ENCODE measurements around the gene MICAL3. TPM values are rescaled to one million over a fixed set of nuclear protein-coding genes. Genes with fewer than 3 reads are reported as not detected.
"Not testable (repeated sequence)": the region's sequence is repeated elsewhere in the genome, so short reads cannot be mapped to it uniquely, and the experiment has no call there.

MICAL3 gene
- total and polyA plus RNA-seq, 9 donors: 17.5 to 106 (median 81.3) TPM

DNA sequence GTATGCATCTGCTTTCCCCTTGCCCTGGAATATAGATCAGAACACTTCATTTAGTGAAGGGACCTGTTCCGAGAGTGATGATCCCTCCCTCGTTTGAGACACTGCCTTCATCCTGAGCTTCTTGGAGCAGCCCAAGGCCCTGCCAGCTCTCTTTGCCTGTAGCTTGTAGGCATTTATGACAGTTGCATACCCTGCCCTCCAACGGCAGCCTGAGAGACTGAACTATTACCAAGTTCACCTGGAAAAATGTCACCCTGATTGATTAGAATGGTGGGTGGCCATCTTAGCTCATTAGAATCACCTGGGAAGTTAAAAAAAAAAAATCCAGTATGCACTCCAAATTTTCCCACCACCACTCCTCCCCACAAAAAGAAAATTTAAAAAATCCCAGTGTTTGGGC is 1.5 kb downstream of the MICAL3 start:
- Histone ChIP-seq H3K36me3 (no peaks in the 10 kb centered on the region), H3K27me3 (no peaks in the 10 kb centered on the region), H3K4me1 (ENCODE audit: insufficient read depth) (peaks cover 6% of the 10 kb centered on the region), H3K4me3 (no peak overlapping the region), H3K9me3 (no peaks in the 10 kb centered on the region), H3K27ac (no peak overlapping the region)
- TF ChIP-seq EP300 (IDR thresholded peaks at IDR 0.05) (no peak), POLR2A (IDR thresholded peaks at IDR 0.05) (no peak)
- TF ChIP-seq, protein P1, sequence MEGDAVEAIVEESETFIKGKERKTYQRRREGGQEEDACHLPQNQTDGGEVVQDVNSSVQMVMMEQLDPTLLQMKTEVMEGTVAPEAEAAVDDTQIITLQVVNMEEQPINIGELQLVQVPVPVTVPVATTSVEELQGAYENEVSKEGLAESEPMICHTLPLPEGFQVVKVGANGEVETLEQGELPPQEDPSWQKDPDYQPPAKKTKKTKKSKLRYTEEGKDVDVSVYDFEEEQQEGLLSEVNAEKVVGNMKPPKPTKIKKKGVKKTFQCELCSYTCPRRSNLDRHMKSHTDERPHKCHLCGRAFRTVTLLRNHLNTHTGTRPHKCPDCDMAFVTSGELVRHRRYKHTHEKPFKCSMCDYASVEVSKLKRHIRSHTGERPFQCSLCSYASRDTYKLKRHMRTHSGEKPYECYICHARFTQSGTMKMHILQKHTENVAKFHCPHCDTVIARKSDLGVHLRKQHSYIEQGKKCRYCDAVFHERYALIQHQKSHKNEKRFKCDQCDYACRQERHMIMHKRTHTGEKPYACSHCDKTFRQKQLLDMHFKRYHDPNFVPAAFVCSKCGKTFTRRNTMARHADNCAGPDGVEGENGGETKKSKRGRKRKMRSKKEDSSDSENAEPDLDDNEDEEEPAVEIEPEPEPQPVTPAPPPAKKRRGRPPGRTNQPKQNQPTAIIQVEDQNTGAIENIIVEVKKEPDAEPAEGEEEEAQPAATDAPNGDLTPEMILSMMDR (IDR thresholded peaks at IDR 0.05): no peak
- 57 to 72% (median 60%) methylated on average over 3 of the region's 3 CpGs for WGBS, 3 donors
- intact Hi-C loops (cut with DNase I): loop anchor here in 3 of 4 donors (5.0 to 10.0 kb wide), 4 partner anchors 52 to 461 kb away; partner anchors contain the start of genes PEX26 (in 3 of the 3) and SLC25A18 (in 1 of the 3)
- DNase-seq: no peak

DNA sequence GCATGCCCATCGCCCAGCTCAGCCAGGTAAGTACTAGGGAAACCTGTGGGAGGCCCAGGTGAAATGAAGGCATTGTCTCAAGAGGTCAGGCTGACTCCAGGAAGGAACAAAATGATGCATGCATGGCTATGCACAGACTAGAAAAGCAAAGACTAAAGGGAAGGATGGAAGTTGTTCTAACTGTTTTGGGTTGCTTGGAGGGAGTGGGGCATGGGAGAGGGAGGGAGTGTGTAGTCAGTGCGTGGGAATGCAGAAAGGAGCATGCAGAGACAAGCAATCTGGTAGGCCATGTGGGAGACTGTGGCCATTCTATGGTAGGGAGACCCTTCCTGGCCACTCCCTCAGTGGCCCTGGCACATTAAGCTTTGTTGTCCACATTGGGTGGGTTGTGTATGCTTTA is 2.9 kb downstream of the MICAL3 start:
- no peaks in the 10 kb centered on the region for H3K27me3 ChIP-seq
- no peak overlapping the region for H3K27ac ChIP-seq
- H3K36me3 ChIP-seq: no peaks in the 10 kb centered on the region
- no peaks in the 10 kb centered on the region for H3K9me3 ChIP-seq
- WGBS, 3 donors: 79 to 85% (median 85%) methylated on average over 2 of the region's 2 CpGs
- H3K4me1 ChIP-seq (ENCODE audit: insufficient read depth): peaks cover 6% of the 10 kb centered on the region
- intact Hi-C loops (cut with DNase I): loop anchor here in 3 of 4 donors (5.0 to 10.0 kb wide), 4 partner anchors 53 to 459 kb away; partner anchors contain the start of genes PEX26 (in 3 of the 3) and SLC25A18 (in 1 of the 3)
- TF ChIP-seq EP300 (IDR thresholded peaks at IDR 0.05) (no peak), POLR2A (IDR thresholded peaks at IDR 0.05) (no peak)
- TF ChIP-seq, protein P1 (IDR thresholded peaks at IDR 0.05): no peak
- no peak for DNase-seq
- H3K4me3 ChIP-seq: no peak overlapping the region

DNA sequence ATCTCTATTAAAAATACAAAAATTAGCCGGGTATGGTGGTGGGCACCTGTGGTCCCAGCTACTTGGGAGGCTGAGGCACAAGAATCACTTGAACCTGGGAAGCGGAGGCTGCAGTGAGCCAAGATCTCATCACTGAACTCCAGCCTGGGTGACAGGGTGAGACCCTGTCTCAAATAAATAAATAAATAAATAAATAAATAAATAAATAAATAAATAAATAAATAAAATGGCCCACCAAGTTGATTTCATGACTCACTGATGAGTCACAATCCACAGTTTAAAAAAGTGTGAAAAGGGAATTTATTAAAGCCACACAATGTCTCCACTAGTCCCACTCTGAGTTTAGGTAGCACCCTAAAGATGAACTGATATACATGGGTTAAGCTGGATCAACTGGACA is 3.6 kb downstream of the MICAL3 start:
- H3K27me3 ChIP-seq; H3K36me3 ChIP-seq; H3K9me3 ChIP-seq; DNase-seq; H3K27ac ChIP-seq; H3K4me3 ChIP-seq; H3K4me1 ChIP-seq (ENCODE audit: insufficient read depth): not testable (repeated sequence)
- WGBS, 3 donors: 98 to 100% (median 99%) methylated on average over 2 of the region's 2 CpGs
- intact Hi-C loops (cut with DNase I): loop anchor here in 3 of 4 donors (5.0 to 10.0 kb wide), 4 partner anchors 54 to 458 kb away; partner anchors contain the start of genes PEX26 (in 3 of the 3) and SLC25A18 (in 1 of the 3)

DNA sequence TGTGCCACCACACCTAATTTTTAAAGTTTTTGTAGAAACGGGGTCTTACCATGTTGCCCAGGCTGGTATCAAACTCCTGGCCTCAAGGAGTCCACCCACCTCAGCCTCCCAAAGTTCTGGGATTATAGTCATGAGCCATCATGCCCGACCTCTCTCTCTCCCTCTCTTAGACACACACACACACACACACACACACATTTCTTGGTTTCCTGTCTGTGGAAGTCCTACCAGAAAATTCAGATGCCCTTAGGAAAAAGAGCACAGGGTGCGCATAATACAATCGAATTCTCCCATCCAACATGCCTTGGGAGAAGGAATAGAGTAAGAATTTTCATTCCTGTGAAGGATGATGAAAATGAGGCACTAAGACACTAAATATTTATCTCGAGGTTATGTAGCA is 10.4 kb downstream of the MICAL3 start:
- Histone ChIP-seq H3K4me1 (ENCODE audit: insufficient read depth) (no peaks in the 10 kb centered on the region), H3K27me3 (no peaks in the 10 kb centered on the region), H3K9me3 (no peaks in the 10 kb centered on the region), H3K4me3 (no peak overlapping the region), H3K36me3 (no peaks in the 10 kb centered on the region), H3K27ac (no peak overlapping the region)
- no peak for DNase-seq
- intact Hi-C loops (cut with DNase I): no loop called here
- 76 to 85% (median 76%) methylated on average over 5 of the region's 5 CpGs for WGBS, 3 donors
- TF ChIP-seq EP300 (IDR thresholded peaks at IDR 0.05): no peak
- TF ChIP-seq POLR2A (IDR thresholded peaks at IDR 0.05): no peak
- TF ChIP-seq, protein P1 (IDR thresholded peaks at IDR 0.05): no peak

DNA sequence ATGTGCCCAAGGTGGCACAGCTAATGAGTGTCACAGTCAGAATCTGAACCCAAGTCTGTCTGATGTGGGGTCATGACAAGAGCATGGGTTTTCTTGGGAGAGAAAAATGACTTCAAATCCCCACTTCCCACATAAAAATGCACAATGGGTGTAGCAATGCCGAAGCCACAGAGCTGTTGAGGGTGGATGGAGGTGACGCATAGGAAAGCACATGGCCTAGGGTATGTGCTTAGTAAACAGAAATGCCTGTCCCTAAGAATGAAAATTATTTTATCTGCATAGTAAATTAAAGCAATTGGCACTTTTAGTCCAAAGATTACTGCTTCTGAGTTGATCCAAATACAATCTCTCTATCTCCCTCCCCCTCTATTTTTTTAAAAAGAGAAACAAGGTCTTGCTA is 10.9 kb downstream of the MICAL3 start:
- 93 to 100% (median 95%) methylated on average over 2 of the region's 2 CpGs for WGBS, 3 donors
- Histone ChIP-seq H3K4me1 (ENCODE audit: insufficient read depth) (no peaks in the 10 kb centered on the region), H3K4me3 (no peak overlapping the region), H3K27me3 (no peaks in the 10 kb centered on the region), H3K36me3 (no peaks in the 10 kb centered on the region), H3K27ac (no peak overlapping the region), H3K9me3 (no peaks in the 10 kb centered on the region)
- no peak for DNase-seq
- intact Hi-C loops (cut with DNase I): no loop called here
- no peak for TF ChIP-seq EP300 (IDR thresholded peaks at IDR 0.05)
- TF ChIP-seq POLR2A (IDR thresholded peaks at IDR 0.05): no peak
- TF ChIP-seq, protein P1 (IDR thresholded peaks at IDR 0.05): no peak
